ENCODE data around the gene GJD4.

- TF ChIP-seq CTCF (IDR thresholded peaks at IDR 0.05; ENCODE audit: low read depth, low read length, poor library complexity, severe bottlenecking) (no peak), EZH2phosphoT487 (IDR thresholded peaks at IDR 0.05; ENCODE audit: borderline replicate concordance, low read length) (no peak)
Measured at GRCh38 chr10:35585356-35585755, 19.8 kb upstream of the GJD4 start.
